Activated CD8-positive, alpha-beta T cell treated with anti-CD3 and anti-CD28 coated beads for 36 hours (primary cell): ENCODE measurements around the gene GTF2A1. TPM values are rescaled to one million over a fixed set of nuclear protein-coding genes. Genes with fewer than 3 reads are reported as not detected.
"Not testable (repeated sequence)": the region's sequence is repeated elsewhere in the genome, so short reads cannot be mapped to it uniquely, and the experiment has no call there.

Experiments
- ATAC-seq: fragments of 200-7000 bp; cut with Tn5 transposase; one replicate; pipeline ENCODE4 v1.10.0; 2021; ENCODE audit warnings: mild to moderate bottlenecking, moderate library complexity
- CTCF ChIA-PET: fragments of 350-600 bp; sonication (Branson Sonifier 250); formaldehyde crosslinking; loops from one replicate; lab custom pipeline; 2021; ENCODE audit warnings: antibody characterized with exemption; lab: Charles Lee
- POLR2A ChIA-PET: fragments of 350-600 bp; sonication (Branson Sonifier 250); formaldehyde crosslinking; loops from one replicate; lab custom pipeline; 2021; ENCODE audit warnings: antibody characterized with exemption; lab: Charles Lee
- DNase-seq: peaks from one replicate; pipeline ENCODE4 v3.0.0-alpha.2; 2020
- H3K27ac Mint-ChIP-seq: one replicate; pipeline ENCODE4 v1.8.0; 2021; ENCODE audit warnings: mild to moderate bottlenecking, mixed read lengths
- H3K27me3 Mint-ChIP-seq: one replicate; pipeline ENCODE4 v1.8.0; 2021; ENCODE audit warnings: mixed read lengths
- H3K36me3 Mint-ChIP-seq: one replicate; pipeline ENCODE4 v1.8.0; 2021; ENCODE audit warnings: low read depth, mixed read lengths
- H3K4me1 Mint-ChIP-seq: one replicate; pipeline ENCODE4 v1.8.0; 2021; ENCODE audit warnings: low read depth, mixed read lengths
- H3K4me3 Mint-ChIP-seq: one replicate; pipeline ENCODE4 v1.8.0; 2021; ENCODE audit warnings: mild to moderate bottlenecking, moderate library complexity, mixed read lengths
- H3K9me3 Mint-ChIP-seq: one replicate; pipeline ENCODE4 v1.8.0; 2021; ENCODE audit warnings: mixed read lengths
- CTCF ChIP-seq: fragments of 200-600 bp; IDR thresholded peaks from one replicate; pipeline ENCODE4 v1.8.0; 2022; ENCODE audit warnings: antibody characterized with exemption, mild to moderate bottlenecking
- intact Hi-C: fragments of 100-400 bp; cut with micrococcal nuclease; formaldehyde crosslinking; loops from one replicate; pipeline ENCODE4 v1.10.0; 2022
- total RNA-seq, 2 experiments: library from RNA; stranded (reverse); gene quantifications; one replicate each; pipeline ENCODE4 v1.2.3, GENCODE V29; 2021

GTF2A1 gene
- total RNA-seq, 2 experiments from 2014 or later, result 34.3 to 35.9 TPM

GRCh38 chr14:81233615-81234014 is 12.9 kb upstream of the GTF2A1 start:
- H3K36me3 Mint-ChIP-seq, result no peaks in the 10 kb centered on the region
- H3K9me3 Mint-ChIP-seq, result peaks cover 2% of the 10 kb centered on the region
- no peaks in the 10 kb centered on the region for H3K27me3 Mint-ChIP-seq
- intact Hi-C loops, result no loop called here
- H3K27ac Mint-ChIP-seq, result no peak overlapping the region
- H3K4me3 Mint-ChIP-seq, result no peak overlapping the region
- ChIA-PET CTCF (interaction anchor here (1.0 to 1.4 kb wide), 3 partner anchors 57 to 219 kb away, joined by 3 read pairs; no protein-coding TSS in a partner anchor), POLR2A (no interaction called here)
- ATAC-seq, result no peak
- H3K4me1 Mint-ChIP-seq, result peaks cover 8% of the 10 kb centered on the region
- no peak for DNase-seq
- no peak for TF ChIP-seq CTCF

GRCh38 chr14:81231540-81231939 is 10.8 kb upstream of the GTF2A1 start:
- POLR2A ChIA-PET, result no interaction called here
- intact Hi-C loops, result no loop called here
- peaks cover 8% of the 10 kb centered on the region for H3K4me1 Mint-ChIP-seq
- DNase-seq, result no peak
- H3K9me3 Mint-ChIP-seq, result no peaks in the 10 kb centered on the region
- no peak for ATAC-seq
- no peak overlapping the region for H3K4me3 Mint-ChIP-seq
- H3K36me3 Mint-ChIP-seq, result no peaks in the 10 kb centered on the region
- CTCF ChIA-PET, result no interaction called here
- H3K27ac Mint-ChIP-seq, result no peak overlapping the region
- no peak for TF ChIP-seq CTCF
- no peaks in the 10 kb centered on the region for H3K27me3 Mint-ChIP-seq

- POLR2A ChIA-PET, result no interaction called here
- Mint-ChIP-seq H3K9me3 (peaks cover 2% of the 10 kb centered on the region), H3K27me3 (no peaks in the 10 kb centered on the region), H3K36me3 (peaks cover 4% of the 10 kb centered on the region), H3K4me1 (peaks cover 10% of the 10 kb centered on the region), H3K27ac (no peak overlapping the region), H3K4me3 (no peak overlapping the region)
- intact Hi-C loops, result no loop called here
- no peak for ATAC-seq
- TF ChIP-seq CTCF, result no peak
- no peak for DNase-seq
- CTCF ChIA-PET, result interaction anchor here (0.6 to 1.8 kb wide), 2 partner anchors 229 to 240 kb away, joined by 3 to 5 read pairs; no protein-coding TSS in a partner anchor
Observed at GRCh38 chr14:81224222-81224621, 3.5 kb upstream of the GTF2A1 start.

- ATAC-seq, DNase-seq, H3K9me3 Mint-ChIP-seq, H3K27ac Mint-ChIP-seq, intact Hi-C loops, H3K27me3 Mint-ChIP-seq, H3K4me3 Mint-ChIP-seq, H3K36me3 Mint-ChIP-seq, POLR2A ChIA-PET, H3K4me1 Mint-ChIP-seq: not testable (repeated sequence)
- CTCF ChIA-PET, result interaction anchor here (0.6 to 1.8 kb wide), 2 partner anchors 230 to 241 kb away, joined by 3 to 5 read pairs; no protein-coding TSS in a partner anchor
Observed at GRCh38 chr14:81223788-81224187, 3.0 kb upstream of the GTF2A1 start.

GRCh38 chr14:81222691-81223090 is 1.9 kb upstream of the GTF2A1 start:
- ATAC-seq (no peak), DNase-seq (no peak)
- H3K4me3 Mint-ChIP-seq, result no peak overlapping the region
- intact Hi-C loops, result no loop called here
- no peak for TF ChIP-seq CTCF
- H3K27me3 Mint-ChIP-seq, result no peaks in the 10 kb centered on the region
- H3K4me1 Mint-ChIP-seq, result peaks cover 15% of the 10 kb centered on the region
- CTCF ChIA-PET, result interaction anchor here (1.0 to 1.8 kb wide), 2 partner anchors 231 to 242 kb away, joined by 4 to 5 read pairs; no protein-coding TSS in a partner anchor
- H3K36me3 Mint-ChIP-seq, result peaks cover 6% of the 10 kb centered on the region
- no peak overlapping the region for H3K27ac Mint-ChIP-seq
- peaks cover 2% of the 10 kb centered on the region for H3K9me3 Mint-ChIP-seq
- POLR2A ChIA-PET, result no interaction called here
